ENCODE results near the gene DDX60.
"Not testable (repeated sequence)": the region's sequence is repeated elsewhere in the genome, so short reads cannot be mapped to it uniquely, and the experiment has no call there.

The DDX60 gene

DNA sequence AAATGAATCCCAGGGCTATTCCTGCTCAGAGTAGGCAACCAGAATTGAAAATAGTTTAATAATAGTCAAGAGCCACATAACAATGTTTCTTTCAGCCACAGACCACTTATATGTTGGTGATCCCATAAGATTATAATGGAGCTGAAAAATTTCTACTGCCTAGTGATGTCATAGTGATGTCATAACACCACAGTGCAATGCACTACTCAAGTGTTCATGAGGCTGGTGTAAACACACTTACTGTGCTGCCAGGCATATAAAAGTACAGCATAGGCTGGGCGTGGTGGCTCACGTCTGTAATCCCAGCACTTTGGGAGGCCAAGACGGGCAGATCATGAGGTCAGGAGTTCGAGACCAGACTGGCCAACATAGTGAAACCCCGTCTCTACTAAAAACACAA is 15.1 kb downstream of the DDX60 start:
- not testable (repeated sequence) for DNase-seq (ENCODE audit: low read depth)

DNA sequence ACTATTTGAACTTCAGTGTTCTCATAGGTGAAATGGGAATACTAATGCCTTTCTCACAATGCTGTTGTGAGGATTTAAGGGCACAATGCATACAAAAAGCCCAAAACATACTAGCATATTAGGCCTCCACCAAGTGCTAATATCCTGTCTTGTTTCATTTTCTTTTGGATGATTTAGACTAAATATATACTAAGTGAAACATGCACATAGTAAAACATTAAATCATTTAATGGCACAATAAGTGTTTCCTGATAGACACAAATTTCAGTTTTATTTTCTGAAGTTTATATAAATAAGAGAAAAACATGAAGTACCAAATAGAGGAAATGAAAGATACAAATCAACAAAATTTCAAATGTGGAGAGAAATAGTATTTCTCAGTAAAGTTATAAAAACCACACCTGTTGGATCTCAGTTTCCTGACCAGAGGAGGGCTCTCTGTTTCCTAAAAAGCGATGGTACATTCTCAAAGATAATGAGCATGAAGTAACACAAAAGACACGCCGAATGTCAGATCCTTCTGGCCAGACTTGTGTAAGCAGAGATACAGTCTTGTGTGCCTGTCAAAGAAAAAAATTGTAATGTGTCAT is 25.1 kb downstream of the DDX60 start:
- DNase-seq (ENCODE audit: low read depth), result no peak

DNA sequence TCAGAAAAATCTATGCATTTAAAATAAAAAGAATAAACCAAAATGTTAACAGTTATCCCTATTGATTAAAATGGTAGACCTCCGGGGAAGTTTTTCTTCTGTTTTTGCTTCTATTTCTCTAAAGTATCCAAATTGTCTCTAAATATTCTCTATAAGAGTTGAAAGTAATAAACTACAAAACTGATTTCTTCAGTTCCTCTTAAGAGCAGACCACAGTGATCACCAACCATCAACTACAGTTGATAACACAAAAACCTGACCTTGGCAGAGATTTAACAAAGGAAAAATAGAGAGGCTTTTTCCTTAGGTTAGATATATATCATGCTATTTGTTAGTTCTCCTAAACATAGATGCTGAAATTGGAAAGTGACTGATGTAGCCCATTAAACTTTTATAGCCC is 27.3 kb downstream of the DDX60 start:
- DNase-seq (ENCODE audit: low read depth), result no peak

- not testable (repeated sequence) for DNase-seq (ENCODE audit: low read depth)
Measured at GRCh38 chr4:168285850-168286249, 32.7 kb downstream of the DDX60 start.

GRCh38 chr4:168279556-168279955 is 39.0 kb downstream of the DDX60 start:
- DNase-seq (ENCODE audit: low read depth), result no peak

- DNase-seq (ENCODE audit: low read depth), result no peak
Measured at GRCh38 chr4:168275836-168276235, 42.7 kb downstream of the DDX60 start.

DNA sequence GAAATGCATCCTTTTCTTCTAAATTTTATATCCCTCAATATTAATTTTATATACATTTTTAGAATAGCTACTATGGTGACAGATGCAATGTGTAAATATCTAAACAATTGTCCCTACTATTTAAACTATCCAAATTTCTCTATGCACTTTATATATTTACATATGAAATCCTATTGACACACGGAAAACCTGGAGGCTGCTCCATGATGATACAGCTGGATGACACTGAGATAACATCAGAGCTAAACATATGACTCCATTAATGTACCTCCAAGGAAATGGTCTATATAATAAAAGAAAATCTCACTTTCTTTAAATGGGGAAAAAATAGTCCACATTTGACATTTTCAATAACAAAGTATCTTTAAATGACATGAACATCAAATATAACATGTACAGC is 43.7 kb downstream of the DDX60 start:
- DNase-seq (ENCODE audit: low read depth), result no peak

- peak; percentile 25 for DNase-seq (ENCODE audit: low read depth)
Measured at GRCh38 chr4:168273838-168274237, 44.7 kb downstream of the DDX60 start.

- DNase-seq (ENCODE audit: low read depth), result no peak
Measured at GRCh38 chr4:168272488-168272887, 46.1 kb downstream of the DDX60 start.

- no peak for DNase-seq (ENCODE audit: low read depth)
Measured at GRCh38 chr4:168269896-168270295, 48.7 kb downstream of the DDX60 start.

- DNase-seq (ENCODE audit: low read depth), result no peak
Measured at GRCh38 chr4:168265327-168265726, 53.2 kb downstream of the DDX60 start.

DNA sequence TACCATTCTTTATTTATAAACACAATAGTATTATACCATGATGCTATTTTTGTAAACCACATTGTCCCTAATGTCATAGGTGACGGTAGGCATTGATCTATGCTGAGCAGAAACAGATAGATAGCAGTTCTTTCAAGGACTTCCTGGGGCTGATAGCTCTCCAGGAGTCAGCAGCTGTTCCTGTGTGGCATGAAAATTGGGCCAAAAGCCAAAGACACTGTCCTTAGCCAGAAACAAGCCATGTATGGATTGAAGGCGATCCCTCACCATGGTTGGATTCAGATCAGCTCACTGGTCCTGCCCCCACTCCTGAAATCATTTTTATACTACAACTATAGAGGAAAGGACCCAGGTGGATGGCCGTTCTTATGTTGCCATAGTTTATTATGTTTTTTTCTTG is 53.6 kb downstream of the DDX60 start:
- no peak for DNase-seq (ENCODE audit: low read depth)

DNA sequence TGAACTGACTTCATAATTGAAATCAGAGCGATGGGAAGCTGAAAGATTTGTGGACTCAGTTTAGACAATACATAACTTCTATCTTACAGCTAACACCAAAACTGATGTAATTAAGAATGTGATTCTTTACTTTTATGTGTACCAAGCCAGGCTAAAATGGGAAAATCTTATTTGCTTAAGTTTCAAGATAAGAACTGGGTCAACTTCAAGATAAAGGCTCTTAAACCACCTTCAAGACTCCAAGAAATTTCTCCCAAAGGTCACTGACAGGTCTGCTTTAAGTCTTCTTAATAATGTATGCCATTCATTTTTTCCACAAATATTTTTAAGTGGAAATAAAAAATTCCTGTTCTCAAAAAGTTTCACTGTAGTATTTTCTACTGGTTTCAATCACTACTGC is 55.5 kb downstream of the DDX60 start:
- no peak for DNase-seq (ENCODE audit: low read depth)

GRCh38 chr4:168259096-168259495 is 59.5 kb downstream of the DDX60 start:
- no peak for DNase-seq (ENCODE audit: low read depth)

DNA sequence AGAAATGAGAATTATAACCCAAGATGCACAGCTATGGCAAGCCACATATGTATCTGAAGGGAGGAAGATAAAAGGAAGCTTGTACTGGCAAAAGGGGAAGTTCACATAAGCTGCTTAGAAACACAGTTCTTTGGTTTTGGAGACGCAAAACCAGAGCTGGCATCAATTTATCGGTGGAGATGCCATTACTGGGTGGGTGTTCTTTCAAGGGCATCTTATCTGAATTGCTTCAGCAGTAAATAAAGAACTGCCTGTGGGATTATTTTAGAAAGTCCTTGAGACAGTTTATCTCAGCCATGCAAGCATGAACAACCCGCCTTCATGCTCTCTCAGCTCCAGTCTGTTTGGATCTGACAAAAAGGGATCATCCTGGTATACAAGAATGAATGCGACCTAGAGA is 60.8 kb downstream of the DDX60 start:
- no peak for DNase-seq (ENCODE audit: low read depth)

GRCh38 chr4:168248176-168248710 is 70.3 kb downstream of the DDX60 start:
- DNase-seq (ENCODE audit: low read depth), result no peak

- no peak for DNase-seq (ENCODE audit: low read depth)
Measured at GRCh38 chr4:168247603-168248002, 70.9 kb downstream of the DDX60 start.

DNA sequence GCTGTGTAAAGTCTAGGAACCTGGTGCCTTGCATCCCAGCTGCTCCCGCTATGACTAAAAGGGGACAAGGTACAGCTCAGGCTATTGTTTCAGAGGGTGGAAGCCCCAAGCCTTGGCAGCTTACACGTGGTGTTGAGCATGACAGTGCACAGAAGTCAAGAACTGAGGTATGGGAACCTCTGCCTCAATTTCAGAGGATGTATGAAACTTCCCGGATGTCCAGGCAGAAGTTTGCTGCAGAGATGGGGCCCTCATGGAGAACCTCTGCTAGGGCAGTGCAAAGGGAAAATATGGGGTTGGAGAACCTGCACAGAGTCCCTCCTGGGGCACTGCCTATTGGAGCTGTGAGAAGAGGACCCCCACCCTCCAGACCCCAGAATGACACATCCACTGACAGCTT is 76.6 kb downstream of the DDX60 start:
- no peak for DNase-seq (ENCODE audit: low read depth)

DNA sequence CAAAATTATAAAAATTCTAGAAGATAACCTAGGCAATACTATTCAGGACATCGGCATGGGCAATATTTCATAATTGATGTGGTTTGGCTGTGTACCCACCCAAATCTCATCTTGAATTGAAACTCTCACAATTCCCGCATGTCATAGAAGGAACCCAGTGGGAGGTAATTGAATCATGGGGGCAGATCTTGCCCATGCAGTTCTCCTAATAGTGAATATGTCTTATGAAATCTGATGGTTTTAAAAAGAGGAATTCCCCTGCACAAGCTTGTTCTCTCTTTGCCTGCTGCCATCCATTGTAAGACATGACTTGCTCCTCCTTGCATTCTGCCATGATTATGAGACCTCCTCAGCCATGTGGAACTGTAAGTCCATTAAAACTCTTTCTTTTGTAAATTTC is 77.7 kb downstream of the DDX60 start:
- DNase-seq (ENCODE audit: low read depth), result no peak

GRCh38 chr4:168221301-168221700 is 97.3 kb downstream of the DDX60 start:
- peak; percentile 83 for DNase-seq (ENCODE audit: low read depth)

DNA sequence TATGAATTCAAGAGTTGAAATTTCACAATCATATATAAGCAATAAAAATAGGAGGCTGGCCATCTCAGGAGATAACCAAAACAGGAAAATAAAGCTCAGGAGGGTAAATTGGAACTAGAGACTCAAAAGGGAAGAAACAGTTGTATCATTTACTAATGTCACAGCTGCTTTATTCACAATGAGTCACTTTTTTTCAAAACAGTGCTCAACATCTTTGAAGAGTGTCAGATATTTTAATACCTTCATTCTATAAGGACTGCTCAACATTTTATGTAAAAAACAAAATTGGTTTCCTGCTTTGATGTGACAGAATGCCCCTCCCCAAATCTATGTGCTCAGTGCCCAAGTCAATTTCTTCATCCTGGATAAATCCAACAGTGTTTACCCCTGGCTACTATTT is 97.7 kb downstream of the DDX60 start:
- peak; percentile 44 for DNase-seq (ENCODE audit: low read depth)

DNA sequence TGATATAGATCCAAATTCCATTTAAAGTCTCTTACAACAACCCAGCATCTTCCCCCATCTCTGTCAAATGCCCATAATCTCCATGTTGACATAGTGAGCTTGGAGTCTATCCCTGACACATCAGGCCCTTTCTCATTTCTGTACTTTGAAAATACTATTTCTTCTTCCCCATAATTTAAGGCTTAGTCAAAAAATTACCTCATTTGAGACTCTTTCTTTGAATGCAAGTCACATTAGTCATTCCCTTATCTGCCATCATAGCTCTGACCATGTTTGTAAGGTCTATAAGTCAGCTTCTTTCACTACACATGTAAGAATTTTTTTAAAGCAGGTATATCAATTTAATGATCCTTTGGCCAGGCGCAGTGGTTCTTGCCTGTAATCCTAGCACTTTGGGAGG is 99.9 kb downstream of the DDX60 start:
- DNase-seq (ENCODE audit: low read depth), result peak; percentile 91

DNA sequence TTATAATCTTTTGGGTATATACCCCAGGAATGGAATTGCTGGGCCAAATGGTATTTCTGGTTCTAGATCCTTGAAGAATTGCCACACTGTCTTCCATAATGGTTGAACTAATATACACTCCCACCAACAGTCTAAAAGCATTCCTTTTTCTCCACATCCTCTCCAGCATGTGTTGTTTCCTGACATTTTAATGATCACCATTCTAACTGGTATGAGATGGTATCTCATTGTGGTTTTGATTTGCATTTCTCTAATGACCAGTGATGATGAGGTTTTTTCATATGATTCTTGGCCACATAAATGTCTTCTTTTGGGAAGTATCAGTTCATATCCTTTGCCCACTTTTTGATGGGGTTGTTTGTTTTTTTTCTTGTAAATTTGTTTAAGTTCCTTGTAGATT is 105.0 kb downstream of the DDX60 start:
- DNase-seq (ENCODE audit: low read depth), result peak; percentile 8

DNA sequence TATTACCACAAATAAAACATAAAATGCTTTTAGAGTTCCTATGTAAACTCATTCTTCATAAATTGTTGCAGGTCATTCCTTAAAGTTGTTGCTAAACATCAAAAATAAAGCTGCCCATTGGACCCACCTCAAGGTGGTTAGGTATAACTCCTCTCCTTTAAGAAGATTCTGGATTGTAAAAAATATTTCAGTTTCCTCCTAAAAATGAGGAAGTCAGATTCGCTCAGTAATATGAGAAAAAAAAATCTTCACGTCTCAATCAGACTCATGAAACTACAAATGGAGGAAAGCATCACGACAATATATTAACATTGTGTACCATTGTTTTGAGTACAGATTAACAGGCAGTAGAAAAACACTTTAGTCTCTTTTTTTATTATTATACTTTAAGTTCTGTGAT is 105.9 kb downstream of the DDX60 start:
- no peak for DNase-seq (ENCODE audit: low read depth)
